Astrocyte of the spinal cord (primary cell): ENCODE results near the gene TST.

Experiments
- DNase-seq: peaks from one replicate; pipeline ENCODE4 v3.0.0; 2011; ENCODE audit warnings: low read depth, low spot score
- H3K4me3 ChIP-seq: 2 replicates; pipeline ENCODE4 v1.5.1; 2011; ENCODE audit warnings: low read depth, mild to moderate bottlenecking, low read length, moderate library complexity
- CTCF ChIP-seq: IDR thresholded peaks from 2 replicates; pipeline ENCODE4 v1.5.1; 2012; ENCODE audit warnings: low read depth, mild to moderate bottlenecking, low read length, inconsistent platforms
- in situ Hi-C: cut with HindIII; loops from 2 replicates; pipeline ENCODE4 v1.10.0; 2017; ENCODE audit warnings: low sequenced_read_pairs

Gene TST

GRCh38 chr22:37043209-37043827, 24.1 kb upstream of the TST start:
- in situ Hi-C loops: no loop called here
- DNase-seq: no peak
- no peak for TF ChIP-seq CTCF

GRCh38 chr22:37039466-37039865, 20.2 kb upstream of the TST start:
- no peak for TF ChIP-seq CTCF
- no peak overlapping the region for H3K4me3 ChIP-seq
- in situ Hi-C loops: no loop called here
- no peak for DNase-seq

More at GRCh38 chr22:37043209-37043827, 24.1 kb upstream of the TST start:
- H3K4me3 ChIP-seq: no peak overlapping the region

- in situ Hi-C loops: no loop called here
- no peak overlapping the region for H3K4me3 ChIP-seq
- TF ChIP-seq CTCF: no peak
- no peak for DNase-seq
Observed at GRCh38 chr22:37037669-37038068, 18.4 kb upstream of the TST start.

GRCh38 chr22:37036655-37037377, 17.6 kb upstream of the TST start:
- no peak overlapping the region for H3K4me3 ChIP-seq
- DNase-seq: no peak
- in situ Hi-C loops: no loop called here
- TF ChIP-seq CTCF: no peak

- in situ Hi-C loops: no loop called here
- no peak for TF ChIP-seq CTCF
- H3K4me3 ChIP-seq: no peak overlapping the region
- no peak for DNase-seq
Observed at GRCh38 chr22:37033605-37034430, 14.6 kb upstream of the TST start.

GRCh38 chr22:37032535-37033460, 13.6 kb upstream of the TST start:
- peak; percentile 36 for DNase-seq
- in situ Hi-C loops: no loop called here
- no peak for TF ChIP-seq CTCF
- H3K4me3 ChIP-seq: no peak overlapping the region
